HG02623 (cell line): ENCODE measurements around the gene SFXN2.
"Not testable (repeated sequence)": the region's sequence is repeated elsewhere in the genome, so short reads cannot be mapped to it uniquely, and the experiment has no call there.

Experiments
- ATAC-seq: cut with Tn5 transposase; IDR thresholded peaks from one replicate; pipeline ENCODE4 v1.9.1; 2021; ENCODE audit warnings: moderate library complexity; ENCODE audit not compliant: unreplicated experiment

SFXN2 gene, protein sequence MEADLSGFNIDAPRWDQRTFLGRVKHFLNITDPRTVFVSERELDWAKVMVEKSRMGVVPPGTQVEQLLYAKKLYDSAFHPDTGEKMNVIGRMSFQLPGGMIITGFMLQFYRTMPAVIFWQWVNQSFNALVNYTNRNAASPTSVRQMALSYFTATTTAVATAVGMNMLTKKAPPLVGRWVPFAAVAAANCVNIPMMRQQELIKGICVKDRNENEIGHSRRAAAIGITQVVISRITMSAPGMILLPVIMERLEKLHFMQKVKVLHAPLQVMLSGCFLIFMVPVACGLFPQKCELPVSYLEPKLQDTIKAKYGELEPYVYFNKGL

DNA sequence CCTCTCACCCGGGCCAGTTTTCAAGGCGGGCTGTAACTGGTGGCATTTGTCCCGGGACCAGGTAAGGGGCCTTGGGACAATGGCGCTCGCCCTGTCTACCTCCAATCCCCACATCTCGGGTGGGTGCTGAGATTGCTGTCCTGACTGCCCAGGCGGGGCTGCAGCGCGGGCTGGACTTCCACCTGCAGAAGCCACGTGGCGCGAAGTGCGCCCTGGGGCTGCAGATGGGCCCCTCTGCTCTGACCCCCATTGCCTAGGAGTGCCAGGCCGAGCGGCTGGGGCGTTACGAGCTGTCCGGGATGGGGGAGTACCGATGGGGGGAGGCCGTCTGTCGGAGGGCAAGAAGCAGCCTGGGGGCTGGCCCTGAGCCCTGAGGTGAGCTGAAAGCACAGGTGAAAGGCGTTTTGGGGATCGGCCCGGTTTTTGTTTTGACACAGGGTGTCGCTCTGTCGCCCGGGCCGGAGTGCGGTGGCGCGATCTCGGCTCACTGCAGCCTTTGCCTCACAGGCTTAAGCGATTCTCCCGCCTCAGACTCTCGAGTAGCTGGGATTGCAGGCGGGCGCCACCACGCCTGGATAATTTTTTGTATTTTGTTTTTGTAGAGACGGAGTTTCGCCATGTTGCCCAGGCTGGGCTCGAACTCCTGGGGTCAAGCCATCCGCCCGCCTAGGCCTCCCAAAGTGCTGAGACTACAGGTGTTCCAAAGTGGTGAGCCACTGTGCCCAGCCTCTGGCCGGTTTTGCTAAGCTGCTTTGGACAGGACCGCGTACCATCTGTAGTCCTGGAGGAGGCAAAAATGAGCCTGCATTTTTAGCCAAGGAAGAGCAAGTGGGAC is at the start of gene SFXN2:
Gene SFXN2 (plus strand): TSS at position 16 of the 835 bp plus-strand sequence. CDS start 12,001 bp downstream, outside the sequence.
- peak; percentile 21 for ATAC-seq

DNA sequence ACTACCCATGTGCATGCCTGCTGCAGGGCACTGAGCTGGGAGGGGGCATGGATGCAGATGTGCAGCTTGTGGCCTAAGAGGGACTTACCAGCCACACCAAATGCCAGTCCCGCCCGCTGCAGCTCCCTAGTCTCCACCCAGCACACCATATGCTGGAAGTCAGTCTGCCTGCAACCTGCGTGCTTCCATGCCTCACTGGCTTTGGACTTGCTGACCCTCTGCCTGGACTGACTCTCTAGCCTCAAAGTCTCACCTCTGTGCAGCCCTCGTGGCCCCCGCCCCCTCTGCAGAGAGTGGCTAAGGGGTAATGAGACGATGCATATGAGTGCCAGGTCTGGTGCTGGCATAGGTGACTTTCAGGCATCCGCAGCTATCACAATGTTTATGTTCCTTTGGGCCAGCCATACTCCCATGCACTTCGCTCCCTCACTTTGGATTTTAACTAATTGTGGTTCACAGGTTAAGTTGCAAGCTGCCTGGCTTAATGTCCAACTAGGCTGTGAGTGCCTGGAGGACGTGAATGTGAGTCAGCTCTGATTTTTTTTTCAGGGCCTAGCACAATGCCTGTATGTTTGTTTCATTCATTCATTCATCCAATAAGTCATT is 48.4 kb upstream of the SFXN2 start:
- ATAC-seq = no peak

GRCh38 chr10:102667411-102667810 is 47.0 kb upstream of the SFXN2 start:
- not testable (repeated sequence) for ATAC-seq

- no peak for ATAC-seq
These were observed 45.9 kb upstream of the SFXN2 start for GRCh38 chr10:102668326-102669107.

DNA sequence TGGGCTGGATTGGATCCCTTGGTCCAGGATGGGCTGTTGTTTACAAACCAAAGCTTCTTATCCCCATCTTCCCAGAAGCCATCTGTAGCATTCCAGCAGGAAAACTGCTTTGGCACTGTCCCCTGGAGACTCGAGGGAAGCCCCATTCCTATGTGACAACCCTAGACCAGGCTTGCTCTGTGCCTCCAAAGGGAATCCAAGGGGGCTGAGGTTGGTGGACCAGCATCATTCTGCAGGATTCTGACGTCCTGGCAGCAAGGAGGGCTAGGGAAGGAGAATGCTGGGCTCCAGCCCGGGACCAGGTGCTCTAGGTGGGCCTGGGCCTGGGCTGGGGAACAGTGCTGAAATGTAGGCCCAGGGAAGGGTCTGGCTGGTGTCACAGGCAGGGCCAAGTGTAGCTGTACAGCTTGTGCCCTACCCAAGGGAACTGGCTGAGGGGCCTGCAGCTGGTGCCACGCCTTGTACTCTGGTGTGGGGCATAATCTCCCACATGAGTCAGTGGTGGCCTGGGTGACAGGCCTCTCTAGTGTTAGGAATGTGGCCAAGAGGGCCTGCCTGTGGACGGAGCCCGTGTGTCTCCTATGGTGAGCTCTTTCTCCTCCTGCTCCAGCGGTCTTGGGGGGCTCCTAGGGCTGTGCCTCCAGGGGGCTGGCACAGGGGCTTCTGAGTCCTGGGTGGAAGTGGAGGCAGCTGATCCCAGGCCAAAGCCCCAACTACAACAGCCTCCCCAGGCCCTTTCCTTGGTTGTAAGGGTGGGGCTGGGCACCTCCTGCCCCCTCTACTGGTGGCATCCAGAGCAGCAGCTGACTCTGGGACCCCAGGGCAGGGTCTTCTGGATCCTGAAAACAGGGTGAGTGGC is 45.0 kb upstream of the SFXN2 start:
- no peak for ATAC-seq

GRCh38 chr10:102670065-102670670 is 44.3 kb upstream of the SFXN2 start:
- no peak for ATAC-seq

- ATAC-seq = no peak
These were observed 43.5 kb upstream of the SFXN2 start for GRCh38 chr10:102670871-102671434.

- no peak for ATAC-seq
These were observed 41.1 kb upstream of the SFXN2 start for GRCh38 chr10:102673236-102673818.

DNA sequence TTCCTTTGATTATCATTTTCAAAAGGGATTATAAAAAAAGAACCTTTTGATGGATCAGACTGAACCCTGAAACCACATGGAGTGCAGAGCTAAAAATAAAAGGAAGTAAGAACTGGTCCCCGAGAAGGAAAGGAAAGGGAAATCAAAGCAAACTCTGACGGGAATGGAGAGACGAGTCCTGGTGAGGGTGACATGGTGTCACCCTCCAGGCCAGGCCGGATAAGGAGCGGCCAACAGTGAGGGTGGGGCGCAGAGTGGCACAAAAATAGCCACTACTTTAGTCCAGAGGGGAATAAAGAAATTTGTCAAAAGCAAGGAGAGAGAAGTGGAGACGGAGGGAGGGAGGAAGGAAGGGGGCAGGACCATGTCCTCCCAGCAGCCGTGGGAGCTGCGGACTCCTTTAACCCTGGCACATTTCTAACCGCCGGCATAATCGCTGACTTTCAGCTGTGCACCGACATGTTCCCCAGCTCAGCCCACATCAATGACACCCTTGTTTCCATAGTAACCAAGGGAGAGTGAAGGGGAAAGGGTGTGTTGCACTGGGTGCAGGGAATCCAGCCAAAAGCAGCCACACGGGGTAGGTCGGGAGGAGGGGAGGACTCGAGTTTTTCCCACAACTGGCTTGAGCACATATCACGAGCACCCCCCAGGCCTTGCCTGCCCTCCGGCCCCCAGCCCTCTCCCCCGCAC is 40.5 kb upstream of the SFXN2 start:
- no peak for ATAC-seq

- no peak for ATAC-seq
These were observed 39.9 kb upstream of the SFXN2 start for GRCh38 chr10:102674566-102674965.

DNA sequence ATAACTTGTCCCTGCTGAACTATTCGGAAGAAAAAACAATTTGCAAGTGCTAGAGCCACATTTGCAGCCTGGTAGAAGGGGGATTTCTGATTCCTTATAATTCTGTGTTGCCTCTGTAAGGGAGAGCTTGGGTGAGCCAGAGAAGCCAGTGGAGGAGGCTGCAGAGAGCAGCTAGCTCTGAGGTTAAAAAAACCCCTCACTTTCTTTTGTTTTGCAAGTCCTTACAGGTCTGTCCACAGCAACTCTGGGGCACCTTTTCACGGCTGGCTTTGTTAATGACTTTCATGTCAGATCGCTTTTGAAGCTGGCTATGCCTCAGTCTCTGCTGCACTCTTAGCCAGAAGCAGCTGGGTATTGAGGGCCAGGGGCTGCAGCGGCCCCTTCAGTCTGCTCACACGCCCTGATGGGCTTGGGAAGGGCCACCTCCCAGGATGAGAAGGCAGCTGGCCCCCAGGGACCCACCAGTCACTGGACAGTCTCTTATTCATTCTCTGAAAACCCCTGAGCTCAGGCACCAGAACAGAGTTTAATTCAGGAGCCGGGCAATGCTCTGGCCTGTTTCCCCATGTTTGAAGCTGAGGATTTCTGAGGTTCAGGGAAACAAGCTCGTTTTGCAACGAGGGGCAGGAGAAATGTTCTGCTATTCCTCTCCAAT is 39.3 kb upstream of the SFXN2 start:
- no peak for ATAC-seq

DNA sequence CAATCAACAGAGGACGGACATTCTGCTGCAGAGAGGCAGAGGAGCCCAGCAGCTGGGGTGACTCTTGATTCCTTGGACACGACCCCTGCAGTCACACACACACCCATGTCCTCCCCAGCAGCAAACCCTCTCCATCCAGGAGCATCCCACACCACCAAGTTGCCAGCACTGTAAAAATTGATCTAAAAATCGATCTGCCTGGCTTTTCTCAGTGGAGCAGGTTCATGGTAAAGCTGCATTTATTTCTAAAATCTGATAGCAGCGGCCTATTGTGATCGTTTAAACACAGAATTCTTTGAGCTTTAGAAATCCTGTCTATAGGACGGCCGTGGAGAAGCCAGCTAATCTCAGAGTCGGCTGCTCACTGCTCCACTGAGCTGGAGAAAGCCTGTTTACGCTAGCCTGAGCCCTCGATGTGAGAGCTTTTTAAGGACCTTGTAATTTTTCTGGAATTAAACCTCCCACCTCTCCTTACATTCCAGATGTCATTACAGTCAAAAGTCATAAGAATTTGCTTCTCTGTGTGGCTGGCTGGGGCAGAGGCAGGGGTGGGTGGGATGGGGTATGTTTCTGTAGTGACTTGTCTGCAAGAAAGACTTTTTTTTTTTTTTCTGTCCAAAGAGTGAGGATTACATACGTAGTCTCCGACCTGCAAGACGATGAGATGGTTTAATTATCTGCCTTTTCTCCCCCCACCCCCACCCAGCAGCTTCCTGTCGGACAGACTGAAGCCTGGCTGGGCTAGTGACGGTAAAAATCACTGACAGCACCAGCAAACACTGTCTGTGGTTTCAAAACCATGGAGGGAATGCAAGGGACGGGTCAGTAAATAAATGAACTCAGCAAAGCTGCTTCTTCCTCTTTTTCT is 38.5 kb upstream of the SFXN2 start:
- no peak for ATAC-seq

DNA sequence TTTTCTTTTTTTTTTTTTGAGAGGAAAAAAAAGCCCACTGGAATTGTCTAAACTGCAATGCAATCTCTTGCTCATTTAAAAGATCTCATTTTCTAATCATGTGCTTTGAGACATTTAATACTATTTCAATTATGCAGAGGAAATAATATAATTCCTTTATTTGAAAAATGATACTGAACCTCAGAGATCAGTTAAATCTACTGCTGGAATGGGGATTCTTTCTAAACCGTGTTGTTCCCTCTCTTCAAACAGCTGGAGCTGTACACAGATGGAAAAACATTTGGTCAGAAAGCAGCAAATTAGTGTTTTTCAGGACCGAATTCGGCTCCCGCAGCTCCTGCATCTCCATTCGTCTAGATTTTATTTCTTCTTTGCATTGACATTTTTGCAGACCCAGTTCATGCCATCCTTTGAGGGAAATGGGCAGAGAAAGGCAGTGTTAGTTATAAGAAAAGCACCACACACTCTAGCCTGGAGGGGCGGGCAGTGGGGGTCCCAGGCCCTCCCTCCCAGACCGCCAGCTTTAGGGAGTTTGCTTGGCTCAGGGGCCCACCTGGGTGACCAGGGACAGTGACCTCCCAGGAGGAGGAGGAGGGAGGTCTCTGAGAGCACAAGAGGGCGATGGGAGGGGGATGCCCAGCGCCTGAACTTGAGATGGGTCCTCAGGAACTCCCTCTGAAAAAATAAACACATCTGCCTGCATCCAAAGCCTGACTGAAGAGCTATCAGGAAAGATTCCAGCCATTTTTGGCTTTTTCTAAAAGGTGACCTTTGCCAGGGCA is 37.7 kb upstream of the SFXN2 start:
- ATAC-seq = no peak

DNA sequence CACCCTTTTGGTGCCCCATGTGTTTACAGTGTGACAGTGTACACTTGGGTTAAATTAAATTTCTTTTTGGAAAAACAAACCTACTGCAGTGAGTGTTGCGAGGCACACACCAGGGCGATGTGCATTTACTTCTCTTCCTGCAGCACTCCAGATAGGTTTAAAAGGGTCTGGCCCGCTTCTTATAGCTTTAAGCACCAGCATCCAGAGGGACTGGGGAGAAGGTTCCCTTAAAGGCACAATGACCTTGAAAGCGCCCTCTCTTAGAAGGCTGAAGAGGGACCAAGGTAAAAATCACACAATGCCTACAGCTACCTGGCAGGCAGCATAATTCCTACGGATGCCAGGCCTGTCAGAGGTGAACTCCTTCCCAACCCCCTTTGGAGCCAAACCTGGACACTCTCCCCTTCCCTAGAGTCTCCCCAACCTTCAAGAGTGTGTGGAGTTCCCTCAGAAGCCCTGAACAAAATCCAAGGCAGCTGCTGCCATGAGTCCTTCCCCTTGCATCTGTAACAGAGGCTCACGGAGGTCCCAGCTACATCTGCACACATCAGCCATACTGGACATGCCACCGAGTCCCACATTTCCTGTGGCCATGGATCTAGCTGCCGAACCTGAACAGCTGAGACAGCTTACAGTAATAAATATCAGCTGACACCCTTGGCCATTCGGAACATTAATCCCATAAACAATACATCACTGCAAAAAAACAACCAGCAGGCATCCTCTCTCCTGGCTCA is 36.9 kb upstream of the SFXN2 start:
- no peak for ATAC-seq

GRCh38 chr10:102678068-102678400 is 36.4 kb upstream of the SFXN2 start:
- ATAC-seq = no peak
